Bronchial epithelial cell (primary cell): ENCODE data around the gene SFXN5. TPM values are rescaled to one million over a fixed set of nuclear protein-coding genes. Genes with fewer than 3 reads are reported as not detected.

Experiments used
- DNase-seq: peaks from one replicate; pipeline ENCODE4 v3.0.0-alpha.2; 2010; ENCODE audit warnings: low read depth
- FAIRE-seq: peaks from 2 replicates; lab custom pipeline; 2011; peaks lifted over from hg19 to GRCh38; lab: Jason Lieb, UNC
- H3K27me3 ChIP-seq: 2 replicates; pipeline ENCODE4 v1.5.1; 2011; ENCODE audit warnings: low read length; ENCODE audit not compliant: control insufficient read depth, insufficient read depth
- H3K36me3 ChIP-seq: 2 replicates; pipeline ENCODE4 v1.5.1; 2011; ENCODE audit warnings: low read length; ENCODE audit not compliant: control insufficient read depth, insufficient read depth
- H3K4me3 ChIP-seq: 2 replicates; pipeline ENCODE4 v1.5.1; 2011; ENCODE audit warnings: mild to moderate bottlenecking, low read depth, low read length, control low read depth
- total RNA-seq: library from RNA; depleted of rRNA; stranded (reverse); fragments of >200 nt; gene quantifications from 2 replicates; pipeline ENCODE4 v1.2.1, GENCODE V29; 2014
- TF ChIP-seq, protein P1 (sequence below): IDR thresholded peaks from 2 replicates; pipeline ENCODE4 v1.5.1; 2011; ENCODE audit warnings: mild to moderate bottlenecking, moderate library complexity, low read length, control low read depth, inconsistent platforms; ENCODE audit not compliant: insufficient read depth, severe bottlenecking

The SFXN5 gene
- total RNA-seq, 1 donor from 2014 or later, result 5.3 TPM

DNA sequence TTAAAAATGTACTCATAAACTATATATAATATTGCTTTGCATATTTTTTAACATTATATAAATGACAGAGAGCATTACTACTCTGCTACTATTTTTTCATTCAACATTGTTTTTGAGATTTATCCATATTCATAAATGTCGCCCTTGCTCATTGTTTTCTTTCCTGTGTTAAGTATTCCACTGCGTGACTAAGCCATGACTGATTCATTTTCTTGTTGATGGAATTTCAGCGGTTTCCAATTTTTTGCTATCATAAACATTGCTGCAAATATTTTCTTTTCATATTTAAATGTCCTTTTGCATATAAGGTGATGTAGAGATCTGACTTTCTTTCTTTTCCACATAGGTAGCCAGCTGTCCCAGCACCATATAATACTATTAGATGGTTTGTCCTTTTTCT, 57.6 kb downstream of the SFXN5 start:
- FAIRE-seq, result no peak

DNA sequence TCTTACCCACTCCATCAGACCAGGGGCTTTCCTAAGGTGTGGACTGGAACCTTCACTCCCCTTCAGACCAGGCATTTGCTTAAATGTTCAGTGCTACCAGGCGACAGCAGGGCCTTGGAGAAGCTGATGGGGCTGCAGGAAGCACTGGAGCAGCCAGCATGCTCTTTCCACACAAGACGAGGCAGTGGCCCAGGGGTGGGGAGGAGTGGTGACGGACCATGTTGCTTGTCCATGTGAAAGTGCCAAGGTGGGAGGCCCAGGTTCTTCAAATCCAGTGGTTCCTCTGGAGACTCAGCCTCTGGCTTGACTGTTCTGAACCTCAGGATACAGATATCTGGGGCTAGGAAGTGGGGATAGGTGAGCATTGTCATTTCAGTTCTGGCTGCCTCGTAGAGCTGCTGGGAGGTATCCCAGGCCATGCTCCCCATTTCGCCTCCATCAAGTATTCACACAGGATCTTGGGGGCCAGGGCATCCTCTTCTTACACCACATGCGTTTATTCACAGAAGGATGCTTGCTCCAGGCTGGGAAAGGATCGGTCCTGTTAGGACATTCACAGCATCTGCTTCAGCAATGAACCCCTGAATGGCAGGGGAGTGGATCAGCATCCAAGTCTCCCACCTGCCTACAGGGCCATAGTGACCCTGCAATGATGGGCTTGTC, 62.2 kb downstream of the SFXN5 start:
- no peak for DNase-seq
- Histone ChIP-seq H3K27me3 (no peaks in the 10 kb centered on the region), H3K4me3 (no peak overlapping the region), H3K36me3 (peaks cover 6% of the 10 kb centered on the region)
- no peak for FAIRE-seq
- TF ChIP-seq, protein P1, sequence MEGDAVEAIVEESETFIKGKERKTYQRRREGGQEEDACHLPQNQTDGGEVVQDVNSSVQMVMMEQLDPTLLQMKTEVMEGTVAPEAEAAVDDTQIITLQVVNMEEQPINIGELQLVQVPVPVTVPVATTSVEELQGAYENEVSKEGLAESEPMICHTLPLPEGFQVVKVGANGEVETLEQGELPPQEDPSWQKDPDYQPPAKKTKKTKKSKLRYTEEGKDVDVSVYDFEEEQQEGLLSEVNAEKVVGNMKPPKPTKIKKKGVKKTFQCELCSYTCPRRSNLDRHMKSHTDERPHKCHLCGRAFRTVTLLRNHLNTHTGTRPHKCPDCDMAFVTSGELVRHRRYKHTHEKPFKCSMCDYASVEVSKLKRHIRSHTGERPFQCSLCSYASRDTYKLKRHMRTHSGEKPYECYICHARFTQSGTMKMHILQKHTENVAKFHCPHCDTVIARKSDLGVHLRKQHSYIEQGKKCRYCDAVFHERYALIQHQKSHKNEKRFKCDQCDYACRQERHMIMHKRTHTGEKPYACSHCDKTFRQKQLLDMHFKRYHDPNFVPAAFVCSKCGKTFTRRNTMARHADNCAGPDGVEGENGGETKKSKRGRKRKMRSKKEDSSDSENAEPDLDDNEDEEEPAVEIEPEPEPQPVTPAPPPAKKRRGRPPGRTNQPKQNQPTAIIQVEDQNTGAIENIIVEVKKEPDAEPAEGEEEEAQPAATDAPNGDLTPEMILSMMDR, result no peak

More for the DNA sequence above, 57.6 kb downstream of the SFXN5 start:
- peak; percentile 50 for DNase-seq
- peaks cover 4% of the 10 kb centered on the region for H3K36me3 ChIP-seq
- TF ChIP-seq, protein P1, result no peak
- no peak overlapping the region for H3K4me3 ChIP-seq
- no peaks in the 10 kb centered on the region for H3K27me3 ChIP-seq

DNA sequence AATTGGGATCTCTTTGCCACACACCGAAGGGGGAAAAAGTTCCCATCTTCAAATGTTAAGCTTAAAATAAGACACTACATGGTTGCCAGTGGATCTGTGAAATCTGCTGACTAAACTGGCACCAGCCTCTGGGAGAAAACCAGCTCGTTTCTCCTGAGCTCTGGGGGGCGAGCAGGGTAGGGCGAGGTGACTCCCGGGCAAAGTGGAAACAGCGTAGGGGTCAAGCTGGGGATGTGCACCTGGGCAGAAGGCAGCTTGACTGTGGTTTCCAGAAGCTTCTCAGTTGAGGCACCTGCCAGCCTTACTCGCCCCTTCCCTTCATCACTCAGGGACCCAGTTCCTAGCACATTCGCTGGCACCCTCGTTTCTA, 62.8 kb downstream of the SFXN5 start:
- no peak for FAIRE-seq
- no peak for DNase-seq
- Histone ChIP-seq H3K27me3 (no peaks in the 10 kb centered on the region), H3K36me3 (peaks cover 6% of the 10 kb centered on the region), H3K4me3 (no peak overlapping the region)
- TF ChIP-seq, protein P1, result no peak

DNA sequence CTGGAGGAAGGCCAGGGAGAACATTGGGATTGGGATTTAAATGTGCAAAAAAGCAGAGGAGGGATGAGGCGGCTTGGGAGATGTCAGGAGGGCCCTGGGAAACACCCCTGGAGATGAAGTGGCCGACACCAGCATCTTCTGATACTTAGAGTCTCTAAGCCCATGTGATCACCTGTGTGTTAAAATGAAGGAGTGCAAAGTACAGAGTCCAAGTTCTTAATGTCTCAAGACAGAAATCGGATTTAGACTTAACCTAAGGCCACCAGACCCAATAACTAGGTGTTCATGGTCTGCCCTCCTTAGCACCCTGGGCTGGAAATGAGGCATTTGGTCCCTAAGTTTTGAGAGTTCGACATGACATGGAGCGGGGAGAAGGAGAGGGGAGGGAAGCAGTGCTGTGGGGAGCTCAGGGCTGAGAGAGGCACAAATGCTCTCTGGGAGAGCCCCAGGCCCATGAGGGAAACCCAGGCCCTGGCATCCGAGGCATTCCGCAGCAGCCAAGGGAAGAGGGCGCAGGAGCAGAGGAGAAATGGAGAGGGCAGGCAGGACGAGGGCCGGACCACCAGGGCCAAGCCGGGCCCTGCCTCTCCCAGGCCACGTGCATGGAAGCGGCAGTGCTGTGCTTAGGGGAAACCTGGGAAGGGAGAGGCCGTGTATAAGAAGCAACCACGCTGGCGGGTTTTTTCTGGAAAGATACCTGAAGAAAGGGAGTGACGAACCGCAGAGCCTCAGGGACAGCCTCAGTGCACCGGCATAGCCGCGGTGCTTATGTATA, 63.3 kb downstream of the SFXN5 start:
- Histone ChIP-seq H3K27me3 (no peaks in the 10 kb centered on the region), H3K4me3 (no peak overlapping the region), H3K36me3 (peaks cover 6% of the 10 kb centered on the region)
- DNase-seq (no peak), FAIRE-seq (no peak)
- TF ChIP-seq, protein P1, result no peak

DNA sequence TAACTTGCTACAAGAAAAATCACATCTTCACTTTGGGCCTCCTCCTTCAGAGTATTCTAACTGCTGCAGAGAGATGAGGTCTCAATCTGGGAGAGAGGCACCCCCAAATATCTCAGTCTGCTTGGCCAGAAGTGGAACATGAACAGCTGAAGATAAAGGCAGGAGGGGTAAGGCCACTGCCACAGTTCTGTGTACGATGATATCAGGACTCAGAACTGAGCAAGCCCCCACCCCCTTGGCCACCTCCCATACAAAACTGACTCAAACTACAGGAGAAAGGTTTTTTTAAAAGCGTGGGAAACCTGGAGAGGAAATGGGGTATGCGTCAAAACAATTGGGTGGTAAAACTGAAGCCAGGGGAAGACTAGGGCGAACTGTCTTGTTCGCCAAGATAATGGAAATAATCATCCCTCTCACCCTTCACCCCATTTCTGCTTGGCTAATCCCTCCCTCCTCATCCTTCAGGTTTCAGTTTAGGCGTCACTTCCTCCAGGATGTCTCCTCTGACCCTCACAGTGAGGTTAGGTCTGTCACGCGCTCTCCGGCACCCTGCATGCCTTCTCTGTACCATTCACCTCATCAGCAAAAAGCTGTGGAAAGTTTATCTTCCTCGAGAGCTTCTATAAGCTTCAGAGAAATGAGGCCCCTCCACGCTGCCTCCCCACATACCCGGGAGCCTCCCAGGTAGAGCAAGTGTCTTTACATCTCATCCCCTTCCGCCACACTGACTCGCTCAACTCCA, 64.4 kb downstream of the SFXN5 start:
- no peak for FAIRE-seq
- no peaks in the 10 kb centered on the region for H3K27me3 ChIP-seq
- peaks cover 6% of the 10 kb centered on the region for H3K36me3 ChIP-seq
- H3K4me3 ChIP-seq, result no peak overlapping the region
- no peak for DNase-seq
- TF ChIP-seq, protein P1, result no peak
